SK-N-SH (cell line): Measurements from ENCODE around the gene DAB1. TPM values are rescaled to one million over a fixed set of nuclear protein-coding genes. Genes with fewer than 3 reads are reported as not detected.

Experiments used
- CTCF ChIA-PET: fragments of 300-600, 350-600 bp; formaldehyde crosslinking; extraction: SDS; loops from one replicate; lab custom pipeline; 2021; lab: Yijun Ruan, JAX
- POLR2A ChIA-PET: fragments of 350-600 bp; sonication (Branson Sonifier 250); formaldehyde crosslinking; extraction: SDS; loops from one replicate; lab custom pipeline; 2020; ENCODE audit warnings: antibody characterized with exemption, inconsistent platforms; lab: Yijun Ruan, JAX
- DNase-seq: peaks from one replicate; pipeline ENCODE4 v3.0.0; 2012
- H2AFZ ChIP-seq: fragments of 200-600 bp; sonication (generic); 2 replicates; pipeline ENCODE4 v1.8.1; 2016; ENCODE audit warnings: antibody characterized with exemption, mild to moderate bottlenecking, low read depth
- H3F3A ChIP-seq: fragments of 200-600 bp; sonication (generic); replicated peaks from 2 replicates; pipeline ENCODE3; 2016; ENCODE audit warnings: antibody characterized with exemption, mild to moderate bottlenecking; ENCODE audit not compliant: insufficient read depth
- H3K27ac ChIP-seq, 2 experiments: fragments of 200-500 bp in 1 of 2; fragments of 200-600 bp in 1 of 2; sonication (Bioruptor generic) in 1 of 2; sonication (generic), shearing (Covaris generic) in 1 of 2; 2 replicates each; pipeline versions ENCODE4 v1.5.1 to v1.6.1; 2014 to 2016; ENCODE audit warnings: low read depth in 2 of 2, inconsistent platforms in 1 of 2, low read length in 1 of 2, mild to moderate bottlenecking in 1 of 2, mixed read lengths in 1 of 2
- H3K27me3 ChIP-seq: fragments of 200-600 bp; sonication (generic), shearing (Covaris generic); 2 replicates; pipeline ENCODE4 v1.6.1; 2016; ENCODE audit warnings: mixed run types; ENCODE audit not compliant: insufficient read depth
- H3K36me3 ChIP-seq, 2 experiments: fragments of 200-500 bp in 1 of 2; fragments of 200-600 bp in 1 of 2; sonication (Bioruptor generic) in 1 of 2; sonication (generic) in 1 of 2; replicated peaks in 1 of 2; 2 replicates each; pipeline versions ENCODE3 to v1.5.1; 2014 to 2016; ENCODE audit warnings: low read length in 1 of 2, mild to moderate bottlenecking in 1 of 2; ENCODE audit not compliant: insufficient read depth in 2 of 2, control insufficient read depth in 1 of 2
- H3K4me1 ChIP-seq, 2 experiments: fragments of 200-500 bp in 1 of 2; fragments of 200-600 bp in 1 of 2; sonication (Bioruptor generic) in 1 of 2; sonication (generic), shearing (Covaris generic) in 1 of 2; 2 replicates each; pipeline versions ENCODE4 v1.5.1 to v1.6.1; 2014 to 2016; ENCODE audit warnings: low read depth in 1 of 2, low read length in 1 of 2, mixed run types in 1 of 2; ENCODE audit not compliant: insufficient read depth in 2 of 2, control insufficient read depth in 1 of 2
- H3K4me2 ChIP-seq: fragments of 200-600 bp; sonication (generic), shearing (Covaris generic); 2 replicates; pipeline ENCODE4 v1.6.1; 2017; ENCODE audit warnings: mixed run types
- H3K4me3 ChIP-seq, 2 experiments: fragments of 200-500 bp in 1 of 2; fragments of 200-600 bp in 1 of 2; sonication (Bioruptor generic) in 1 of 2; sonication (generic), shearing (Covaris generic) in 1 of 2; 2 replicates each; pipeline versions ENCODE4 v1.5.1 to v1.8.1; 2014 to 2016; ENCODE audit warnings: low read depth in 2 of 2, inconsistent platforms in 1 of 2, low read length in 1 of 2, mild to moderate bottlenecking in 1 of 2, mixed read lengths in 1 of 2, moderate library complexity in 1 of 2
- H3K79me2 ChIP-seq: fragments of 200-600 bp; sonication (generic); 2 replicates; pipeline ENCODE4 v1.8.1; 2017; ENCODE audit warnings: mild to moderate bottlenecking; ENCODE audit not compliant: insufficient read depth
- H3K9ac ChIP-seq: fragments of 200-600 bp; sonication (generic); 2 replicates; pipeline ENCODE4 v1.6.1; 2017; ENCODE audit warnings: mixed run types
- H3K9me2 ChIP-seq: fragments of 200-600 bp; sonication (generic); 2 replicates; pipeline ENCODE4 v1.6.1; 2017; ENCODE audit warnings: mixed run types
- H3K9me3 ChIP-seq: fragments of 200-600 bp; sonication (generic); 2 replicates; pipeline ENCODE4 v1.6.1; 2017; ENCODE audit warnings: mixed run types, mild to moderate bottlenecking, moderate library complexity
- H4K20me1 ChIP-seq: fragments of 200-600 bp; sonication (generic); 2 replicates; pipeline ENCODE4 v1.6.1; 2017; ENCODE audit warnings: mild to moderate bottlenecking, mixed run types; ENCODE audit not compliant: insufficient read depth
- CHD2 ChIP-seq: fragments of 150-350 bp; IDR thresholded peaks from 2 replicates; pipeline ENCODE4 v1.6.1; 2018; ENCODE audit warnings: low read length; ENCODE audit not compliant: partially characterized antibody
- CTCF ChIP-seq: fragments of 200-600 bp; sonication (generic); IDR thresholded peaks from 2 replicates; pipeline ENCODE4 v1.6.1; 2017; ENCODE audit warnings: antibody characterized with exemption, mild to moderate bottlenecking, moderate library complexity
- GATA2 ChIP-seq: sonication (generic); formaldehyde crosslinking; IDR thresholded peaks from 2 replicates; pipeline ENCODE4 v1.5.0; 2020; ENCODE audit warnings: mild to moderate bottlenecking, missing genetic modification reagents
- MXI1 ChIP-seq: IDR thresholded peaks from 2 replicates; pipeline ENCODE4 v1.6.1; 2012; ENCODE audit warnings: mild to moderate bottlenecking, low read depth, low read length, improper control_type of control experiment
- NFIC ChIP-seq: IDR thresholded peaks from 2 replicates; pipeline ENCODE4 v1.4.0; 2012; ENCODE audit warnings: borderline replicate concordance
- NRF1 ChIP-seq: IDR thresholded peaks from 2 replicates; pipeline ENCODE4 v1.6.1; 2012; ENCODE audit warnings: low read depth, mild to moderate bottlenecking, low read length
- RFX5 ChIP-seq: IDR thresholded peaks from 2 replicates; pipeline ENCODE4 v1.6.1; 2012; ENCODE audit warnings: mild to moderate bottlenecking, improper control_type of control experiment, low read length
- TAF1 ChIP-seq: IDR thresholded peaks from 2 replicates; pipeline ENCODE4 v1.6.1; 2012; ENCODE audit warnings: low read depth, mild to moderate bottlenecking, low read length, moderate library complexity, borderline replicate concordance
- WGBS: methylation state at CpG from one replicate; pipeline ENCODE4 v1.1.6; 2017; ENCODE audit warnings: low lambda C conversion rate; 5-methylcytosine and 5-hydroxymethylcytosine counted together
- polyA plus RNA-seq, 3 experiments: library from polyadenylated mRNA; depleted of rRNA; stranded (reverse); fragments of >200 nt; gene quantifications; 2 replicates each; pipeline ENCODE4 v1.2.3, GENCODE V29; 2012
- TF ChIP-seq, protein P1 (sequence below): IDR thresholded peaks from 2 replicates; pipeline ENCODE4; 2012
- TF ChIP-seq, protein P2 (sequence below): IDR thresholded peaks from 2 replicates; pipeline ENCODE4 v1.4.0; 2012; ENCODE audit warnings: low read depth, borderline replicate concordance

DAB1 gene
- polyA plus RNA-seq, 1 of the 3 experiments (the other 2 are of a cell fraction): 2.9 TPM

DNA sequence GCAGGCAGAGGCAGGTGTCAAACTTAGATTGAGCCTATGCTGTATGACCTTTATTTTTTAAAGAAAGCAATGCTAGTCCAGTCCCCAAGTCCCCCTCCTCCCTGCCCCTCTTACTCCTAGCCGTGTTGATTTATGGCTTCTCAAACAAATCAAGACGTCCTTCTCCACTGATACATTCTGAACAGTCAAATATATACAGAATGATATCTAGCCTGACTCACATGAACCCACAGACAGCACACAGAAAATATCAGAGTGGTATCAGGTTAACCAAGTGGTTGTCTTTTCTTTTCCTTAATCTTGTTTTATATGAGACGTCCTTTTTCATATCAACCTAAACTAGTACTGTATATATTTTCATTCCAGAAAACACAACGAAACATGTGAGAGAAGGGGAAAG is 13.4 kb downstream of the DAB1 start:
- H3K9me2 ChIP-seq: no peaks in the 10 kb centered on the region
- H3K4me2 ChIP-seq: no peak overlapping the region
- TF ChIP-seq, protein P1, sequence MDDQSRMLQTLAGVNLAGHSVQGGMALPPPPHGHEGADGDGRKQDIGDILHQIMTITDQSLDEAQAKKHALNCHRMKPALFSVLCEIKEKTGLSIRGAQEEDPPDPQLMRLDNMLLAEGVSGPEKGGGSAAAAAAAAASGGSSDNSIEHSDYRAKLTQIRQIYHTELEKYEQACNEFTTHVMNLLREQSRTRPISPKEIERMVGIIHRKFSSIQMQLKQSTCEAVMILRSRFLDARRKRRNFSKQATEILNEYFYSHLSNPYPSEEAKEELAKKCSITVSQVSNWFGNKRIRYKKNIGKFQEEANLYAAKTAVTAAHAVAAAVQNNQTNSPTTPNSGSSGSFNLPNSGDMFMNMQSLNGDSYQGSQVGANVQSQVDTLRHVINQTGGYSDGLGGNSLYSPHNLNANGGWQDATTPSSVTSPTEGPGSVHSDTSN: peak; percentile 47; the same call in 1 of the 2 replicates
- TF ChIP-seq NRF1: no peak
- TF ChIP-seq, all 33 proteins: peak for 1
- Histone ChIP-seq H3K9ac (no peak overlapping the region), H3K36me3 (no peaks in the 10 kb centered on the region), H3K4me3 (no peak overlapping the region), H3F3A (no peaks in the 10 kb centered on the region), H3K4me1 (no peaks in the 10 kb centered on the region; a peak in 2 of 4 replicates), H3K27ac (no peak overlapping the region), H3K9me3 (no peaks in the 10 kb centered on the region), H3K27me3 (no peaks in the 10 kb centered on the region), H4K20me1 (no peaks in the 10 kb centered on the region), H3K79me2 (no peaks in the 10 kb centered on the region), H2AFZ (no peak overlapping the region)
- 57% methylated on average over 4 of the region's 4 CpGs for WGBS
- CTCF ChIA-PET: no interaction called here
- DNase-seq: no peak
- POLR2A ChIA-PET: no interaction called here

GRCh38 chr1:57407928-57408327 is 15.9 kb downstream of the DAB1 start:
- Histone ChIP-seq H3K36me3 (no peaks in the 10 kb centered on the region), H3K4me2 (no peak overlapping the region), H4K20me1 (no peaks in the 10 kb centered on the region), H3K4me3 (no peak overlapping the region), H3K9me3 (no peaks in the 10 kb centered on the region), H3K9ac (no peak overlapping the region), H3F3A (no peaks in the 10 kb centered on the region), H3K27ac (no peak overlapping the region), H2AFZ (no peak overlapping the region), H3K27me3 (no peaks in the 10 kb centered on the region), H3K79me2 (no peaks in the 10 kb centered on the region), H3K4me1 (no peaks in the 10 kb centered on the region; a peak in 2 of 4 replicates), H3K9me2 (no peaks in the 10 kb centered on the region)
- CTCF ChIA-PET: no interaction called here
- DNase-seq: no peak
- POLR2A ChIA-PET: no interaction called here
- 87% methylated on average over 4 of the region's 4 CpGs for WGBS
- no peak for TF ChIP-seq TAF1
- TF ChIP-seq, protein P2, sequence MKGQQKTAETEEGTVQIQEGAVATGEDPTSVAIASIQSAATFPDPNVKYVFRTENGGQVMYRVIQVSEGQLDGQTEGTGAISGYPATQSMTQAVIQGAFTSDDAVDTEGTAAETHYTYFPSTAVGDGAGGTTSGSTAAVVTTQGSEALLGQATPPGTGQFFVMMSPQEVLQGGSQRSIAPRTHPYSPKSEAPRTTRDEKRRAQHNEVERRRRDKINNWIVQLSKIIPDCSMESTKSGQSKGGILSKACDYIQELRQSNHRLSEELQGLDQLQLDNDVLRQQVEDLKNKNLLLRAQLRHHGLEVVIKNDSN: no peak
- TF ChIP-seq GATA2 (CRISPR knock-in tag): no peak
- no peak for TF ChIP-seq CTCF

DNA sequence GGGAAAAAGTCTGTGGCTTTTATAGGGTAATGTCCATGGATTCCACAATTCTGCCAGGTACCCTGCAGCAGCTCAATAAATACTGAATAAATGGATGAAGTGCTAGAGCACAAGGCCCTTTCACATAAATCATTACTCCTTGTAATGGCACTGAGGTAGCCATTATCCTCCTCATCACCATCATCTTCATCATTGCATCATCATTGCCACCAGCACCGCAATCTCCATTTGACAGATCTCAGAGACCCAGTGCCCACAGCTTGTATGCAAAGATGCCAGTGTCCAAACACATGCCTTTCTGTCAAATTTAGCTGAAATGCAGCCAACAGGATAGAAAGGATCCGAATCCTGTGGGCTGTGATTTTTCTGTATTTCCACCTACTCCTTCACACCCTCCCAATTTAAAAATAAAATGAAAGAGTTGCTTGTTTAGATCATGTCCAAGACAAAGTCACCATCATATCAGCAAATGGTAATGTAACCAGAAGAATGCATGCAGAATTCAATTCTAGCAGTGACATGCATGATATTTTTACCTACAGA is 17.4 kb downstream of the DAB1 start:
- H3F3A ChIP-seq: no peaks in the 10 kb centered on the region
- H3K4me1 ChIP-seq: no peaks in the 10 kb centered on the region; a peak in 2 of 4 replicates
- ChIA-PET POLR2A (no interaction called here), CTCF (interaction anchor here (1.2 kb wide), 1 partner anchor 13 kb away, joined by 3 read pairs; no protein-coding TSS in a partner anchor)
- H3K9me2 ChIP-seq: no peaks in the 10 kb centered on the region
- no peaks in the 10 kb centered on the region for H3K36me3 ChIP-seq
- no peak overlapping the region for H2AFZ ChIP-seq
- no peak for TF ChIP-seq NFIC
- TF ChIP-seq MXI1: no peak
- no peak for TF ChIP-seq CHD2
- no peak for TF ChIP-seq RFX5
- 81% methylated on average over 2 of the region's 2 CpGs for WGBS
- no peak overlapping the region for H3K27ac ChIP-seq
- H3K4me2 ChIP-seq: no peak overlapping the region
- no peak overlapping the region for H3K9ac ChIP-seq
- DNase-seq: no peak
- no peak overlapping the region for H3K4me3 ChIP-seq
- H3K79me2 ChIP-seq: no peaks in the 10 kb centered on the region
- no peaks in the 10 kb centered on the region for H3K27me3 ChIP-seq
- H3K9me3 ChIP-seq: no peaks in the 10 kb centered on the region
- H4K20me1 ChIP-seq: no peaks in the 10 kb centered on the region
